Measurements from ENCODE around the gene LGALSL.

The LGALSL gene

GRCh38 chr2:64506686-64507085 lies 52.7 kb downstream of the LGALSL start:
- Histone ChIP-seq H3K27me3 (ENCODE audit: control insufficient read depth in 5 of 5, insufficient read depth in 4 of 5, low read length in 5 of 5) (no peaks in the 10 kb centered on the region), H3K36me3 (ENCODE audit: control insufficient read depth in 5 of 5, insufficient read depth in 5 of 5, low read length in 5 of 5) (no peaks in the 10 kb centered on the region), H3K4me3 (ENCODE audit: low read depth in 1 of 5, low read length in 5 of 5) (no peak overlapping the region), H3K4me1 (ENCODE audit: control insufficient read depth in 5 of 5, insufficient read depth in 5 of 5, low read length in 5 of 5) (no peaks in the 10 kb centered on the region), H3K27ac (ENCODE audit: low read depth, low read length) (no peak overlapping the region), H3K9me3 (ENCODE audit: control insufficient read depth in 5 of 5, low read length in 5 of 5) (no peaks in the 10 kb centered on the region), H3K9ac (ENCODE audit: low read length in 5 of 5) (no peak overlapping the region)

Data from subcutaneous abdominal adipose tissue (tissue), 5 donors.